Gastrocnemius medialis (tissue), 4 donors: ENCODE data around the gene MEIOSIN. TPM values are rescaled to one million over a fixed set of nuclear protein-coding genes. Genes with fewer than 3 reads are reported as not detected.
A peak's percentile ranks its signal among the peaks of the same experiment; 100 is the strongest.

ENCODE experiments used
- ATAC-seq, 2 donors: fragments of 150-250 bp; one replicate each; pipeline ENCODE4 v1.9.1; 2016
- DNase-seq, 2 donors: peaks; one replicate each; pipeline ENCODE4 v3.0.0-alpha.2; 2019
- H3K27ac ChIP-seq, 4 donors: fragments of 200-600 bp; sonication (generic); 1 replicate in 1 of 4; 2 replicates in 3 of 4; pipeline ENCODE4 v1.5.1; 2016 to 2018; ENCODE audit warnings: mild to moderate bottlenecking in 2 of 4, moderate library complexity in 1 of 4
- H3K27me3 ChIP-seq, 3 donors: fragments of 200-600 bp; sonication (generic) in 2 of 3; 1 replicate in 1 of 3; 2 replicates in 2 of 3; pipeline versions ENCODE4 v1.5.1 to v1.6.0; 2016 to 2019; ENCODE audit warnings: mild to moderate bottlenecking in 1 of 3, moderate library complexity in 1 of 3
- H3K36me3 ChIP-seq, 2 donors: fragments of 200-600 bp; sonication (generic) in 1 of 2; one replicate each; pipeline ENCODE4 v1.5.1; 2017 to 2018
- H3K4me1 ChIP-seq, 2 donors: fragments of 200-600 bp; sonication (generic) in 1 of 2; one replicate each; pipeline ENCODE4 v1.5.1; 2016 to 2017; ENCODE audit warnings: mild to moderate bottlenecking in 2 of 2
- H3K4me3 ChIP-seq, 4 donors: fragments of 200-600 bp; sonication (generic) in 3 of 4; 1 replicate in 1 of 4; 2 replicates in 3 of 4; pipeline ENCODE4 v1.5.1; 2016 to 2019; ENCODE audit warnings: mild to moderate bottlenecking in 2 of 4
- H3K9me3 ChIP-seq, 3 donors: fragments of 200-600 bp; sonication (generic) in 2 of 3; 1 replicate in 1 of 3; 2 replicates in 2 of 3; pipeline ENCODE4 v1.5.1; 2016 to 2019
- CTCF ChIP-seq, 5 experiments: fragments of 450-650 bp in 3 of 5; fragments of 200-600 bp in 2 of 5; sonication (generic) in 2 of 5; IDR thresholded peaks in 4 of 5; conservative IDR thresholded peaks in 1 of 5; 1 replicate in 4 of 5; 2 replicates in 1 of 5; pipeline ENCODE4 v1.5.1; 2016 to 2019; ENCODE audit warnings: antibody characterized with exemption in 5 of 5, mild to moderate bottlenecking in 3 of 5, moderate library complexity in 3 of 5
- POLR2A ChIP-seq, 2 donors: fragments of 450-650 bp; IDR thresholded peaks; one replicate each; pipeline ENCODE4 v1.6.1; 2017; ENCODE audit warnings: antibody characterized with exemption in 2 of 2, mild to moderate bottlenecking in 2 of 2, moderate library complexity in 2 of 2
- in situ Hi-C, 4 donors: fragments of 200-750 bp; cut with MboI; loops; one replicate each; pipeline versions ENCODE4 v1.15.0 to v1.8.0; 2017; ENCODE audit warnings: low sequenced_read_pairs in 4 of 4
- intact Hi-C: fragments of 100-400 bp; cut with DNase I; formaldehyde crosslinking; loops from one replicate; pipeline ENCODE4 v1.15.1; 2023; ENCODE audit warnings: low total_unique reads
- total RNA-seq, 4 donors: library from RNA; depleted of rRNA; stranded (reverse); fragments of >200 nt; gene quantifications; one replicate each; pipeline versions ENCODE4 v1.1.0 to v1.2.3, GENCODE V29; 2016

Gene MEIOSIN
- total RNA-seq, 4 donors from 2014 or later = not detected

- Histone ChIP-seq H3K4me1 (peaks cover 30 to 33% of the 10 kb centered on the region in 2 donors), H3K27ac (peak within 1 kb of the TSS; percentile 57 to 84 (median 76)), H3K9me3 (no peaks in the 10 kb centered on the region), H3K27me3 (no peaks in the 10 kb centered on the region), H3K36me3 (peaks cover 0 to 17% of the 10 kb centered on the region in 2 donors), H3K4me3 (peak within 1 kb of the TSS; percentile 63 to 69 (median 64))
- DNase-seq (peak; percentile 99), ATAC-seq (peak; percentile 84 to 93)
- in situ Hi-C loops (no loop called here), intact Hi-C loops (loop anchor here (1.0 kb wide), 2 partner anchors 9 to 22 kb away; no protein-coding TSS in a partner anchor)
- TF ChIP-seq POLR2A (IDR thresholded peaks at IDR 0.05) = peak; percentile 84 to 87
- no peak for TF ChIP-seq CTCF (IDR thresholded peaks at IDR 0.05 in 4 of 5, conservative IDR thresholded peaks at IDR 0.05 in 1 of 5)
Measured at GRCh38 chr19:45792470-45793177, 59.4 kb downstream of the MEIOSIN start, which contains the start of gene DMWD. Gene DMWD, minus strand, starts transcription at chr19:45792845. Its CDS starts 89 bp downstream, at chr19:45792756.

GRCh38 chr19:45793178-45793564 is 59.9 kb downstream of the MEIOSIN start:
- Histone ChIP-seq H3K27ac (peak overlapping the region in 2 of 4 donors; percentile 45 to 47), H3K9me3 (no peaks in the 10 kb centered on the region), H3K4me1 (peaks cover 28 to 30% of the 10 kb centered on the region in 2 donors), H3K4me3 (peak overlapping the region in 3 of 4 donors; percentile 63 to 69 (median 64)), H3K36me3 (peaks cover 0 to 17% of the 10 kb centered on the region in 2 donors), H3K27me3 (no peaks in the 10 kb centered on the region)
- TF ChIP-seq POLR2A (IDR thresholded peaks at IDR 0.05) (no peak), CTCF (IDR thresholded peaks at IDR 0.05 in 4 of 5, conservative IDR thresholded peaks at IDR 0.05 in 1 of 5) (no peak)
- no peak for DNase-seq
- intact Hi-C loops = no loop called here
- in situ Hi-C loops = no loop called here
- no peak for ATAC-seq

- peaks cover 23 to 28% of the 10 kb centered on the region in 2 donors for H3K4me1 ChIP-seq
- TF ChIP-seq POLR2A (IDR thresholded peaks at IDR 0.05) = no peak
- no peak for TF ChIP-seq CTCF (IDR thresholded peaks at IDR 0.05 in 4 of 5, conservative IDR thresholded peaks at IDR 0.05 in 1 of 5)
- no peak overlapping the region for H3K27ac ChIP-seq
- H3K27me3 ChIP-seq = no peaks in the 10 kb centered on the region
- intact Hi-C loops = no loop called here
- no peak overlapping the region for H3K4me3 ChIP-seq
- H3K36me3 ChIP-seq = peaks cover 0 to 17% of the 10 kb centered on the region in 2 donors
- DNase-seq (no peak), ATAC-seq (no peak)
- in situ Hi-C loops = no loop called here
- H3K9me3 ChIP-seq = no peaks in the 10 kb centered on the region
Measured at GRCh38 chr19:45793876-45794275, 60.6 kb downstream of the MEIOSIN start.

GRCh38 chr19:45794627-45795026 is 61.4 kb downstream of the MEIOSIN start:
- intact Hi-C loops = loop anchor here (5.0 kb wide), 1 partner anchor 77 kb away; no protein-coding TSS in a partner anchor
- peaks cover 25 to 27% of the 10 kb centered on the region in 2 donors for H3K4me1 ChIP-seq

More at GRCh38 chr19:45794627-45795026, 61.4 kb downstream of the MEIOSIN start:
- no peak for ATAC-seq
- no peaks in the 10 kb centered on the region for H3K9me3 ChIP-seq
- H3K4me3 ChIP-seq = no peak overlapping the region
- H3K27ac ChIP-seq = no peak overlapping the region
- TF ChIP-seq POLR2A (IDR thresholded peaks at IDR 0.05) (no peak), CTCF (IDR thresholded peaks at IDR 0.05 in 4 of 5, conservative IDR thresholded peaks at IDR 0.05 in 1 of 5) (no peak)
- in situ Hi-C loops = no loop called here
- no peak for DNase-seq
- peaks cover 0 to 14% of the 10 kb centered on the region in 2 donors for H3K36me3 ChIP-seq
- no peaks in the 10 kb centered on the region for H3K27me3 ChIP-seq
